NT2/D1 (cell line): ENCODE data around the gene FCN1.

Experiments used
- SUZ12 ChIP-seq: IDR thresholded peaks from 2 replicates; pipeline ENCODE4 v1.6.1; 2011; ENCODE audit not compliant: insufficient read length, insufficient read depth; ENCODE audit errors: extremely low read depth
- YY1 ChIP-seq: IDR thresholded peaks from 2 replicates; pipeline ENCODE4 v1.6.1; 2011; ENCODE audit not compliant: insufficient read length, insufficient read depth
- ZNF274 ChIP-seq: IDR thresholded peaks from 2 replicates; pipeline ENCODE4 v1.6.1; 2011; ENCODE audit warnings: mild to moderate bottlenecking, low read depth, low read length

GRCh38 chr9:134880484-134881312 lies 37.0 kb downstream of the FCN1 start, which contains the start of gene FCN2:
- no peak for TF ChIP-seq ZNF274
- no peak for TF ChIP-seq YY1
- no peak for TF ChIP-seq SUZ12
